Measurements from ENCODE around the gene SAPCD2.
A peak's percentile ranks its signal among the peaks of the same experiment; 100 is the strongest.
"Not testable (repeated sequence)": the region's sequence is repeated elsewhere in the genome, so short reads cannot be mapped to it uniquely, and the experiment has no call there.

The SAPCD2 gene

GRCh38 chr9:137044502-137045177 lies 25.7 kb downstream of the SAPCD2 start:
- DNase-seq: no peak

- no peak for DNase-seq
These were observed 26.3 kb downstream of the SAPCD2 start for GRCh38 chr9:137044037-137044436.

DNA sequence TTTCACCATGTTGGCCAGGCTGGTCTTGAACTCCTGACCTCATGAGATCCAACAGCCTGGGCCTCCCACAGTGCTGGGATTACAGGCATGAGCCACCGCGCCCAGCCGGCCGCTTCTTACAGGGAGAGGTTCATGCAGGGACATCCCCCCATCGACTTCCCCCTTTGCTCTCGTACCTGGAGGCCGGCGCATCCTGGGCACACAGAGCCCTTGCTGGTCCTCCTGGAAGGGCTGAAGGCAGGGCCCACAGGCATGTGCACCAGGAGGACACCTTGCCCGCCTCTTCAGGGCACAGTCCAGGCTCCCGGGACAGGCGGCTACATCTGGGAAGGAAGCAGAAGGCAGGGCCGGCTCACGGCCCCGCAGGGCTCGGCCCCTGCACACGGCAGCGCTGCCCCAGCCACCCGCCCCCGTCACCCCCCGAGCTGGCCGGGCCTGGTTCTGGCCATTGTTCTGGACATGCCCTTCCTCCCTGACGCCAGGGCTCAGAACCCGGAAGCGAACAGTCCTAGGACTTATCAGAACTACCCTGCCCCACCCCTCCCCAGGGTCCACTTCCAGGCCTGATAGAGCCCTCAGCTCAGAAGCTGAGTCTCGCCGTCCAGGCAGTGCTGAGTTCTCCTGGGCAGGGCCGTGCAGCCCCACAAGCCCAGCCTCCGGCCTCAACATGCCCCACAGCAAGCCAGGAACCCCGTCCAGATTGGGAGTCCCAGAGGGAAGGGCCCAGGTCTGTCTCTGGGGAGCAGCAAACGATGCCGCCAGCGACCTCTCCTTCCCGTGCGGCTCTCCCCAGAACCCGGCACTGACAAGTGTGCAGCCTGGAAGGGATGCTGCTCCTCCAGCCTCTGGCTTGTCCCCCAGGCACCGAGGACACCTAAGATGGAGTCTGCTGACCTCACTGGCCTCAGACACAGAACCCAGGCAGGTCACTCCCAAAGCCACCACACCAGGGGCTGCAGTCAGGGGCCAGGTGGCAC lies 27.3 kb downstream of the SAPCD2 start:
- no peak for DNase-seq

DNA sequence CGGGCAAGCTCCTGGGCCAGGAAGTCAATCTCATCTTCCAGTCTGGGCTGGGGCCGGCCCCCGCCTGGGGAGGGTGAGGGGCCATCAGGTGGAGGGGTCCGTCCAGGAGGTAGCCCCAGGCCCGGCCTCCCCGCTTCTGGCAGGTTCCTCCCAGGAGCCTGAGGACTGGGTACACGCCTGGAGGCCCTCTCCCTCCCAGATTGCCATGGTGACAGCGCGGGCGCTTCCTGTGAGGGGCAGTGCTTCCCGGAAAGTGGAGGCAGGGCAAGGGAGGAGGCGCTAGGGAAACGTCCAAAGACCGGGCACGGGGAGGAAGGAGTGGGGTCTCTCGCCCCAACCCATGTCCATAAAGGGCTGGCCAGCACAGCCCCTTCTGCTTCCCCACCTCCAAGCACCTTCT lies 29.2 kb downstream of the SAPCD2 start:
- DNase-seq: no peak

GRCh38 chr9:137040568-137040967 lies 29.8 kb downstream of the SAPCD2 start:
- DNase-seq: no peak

DNA sequence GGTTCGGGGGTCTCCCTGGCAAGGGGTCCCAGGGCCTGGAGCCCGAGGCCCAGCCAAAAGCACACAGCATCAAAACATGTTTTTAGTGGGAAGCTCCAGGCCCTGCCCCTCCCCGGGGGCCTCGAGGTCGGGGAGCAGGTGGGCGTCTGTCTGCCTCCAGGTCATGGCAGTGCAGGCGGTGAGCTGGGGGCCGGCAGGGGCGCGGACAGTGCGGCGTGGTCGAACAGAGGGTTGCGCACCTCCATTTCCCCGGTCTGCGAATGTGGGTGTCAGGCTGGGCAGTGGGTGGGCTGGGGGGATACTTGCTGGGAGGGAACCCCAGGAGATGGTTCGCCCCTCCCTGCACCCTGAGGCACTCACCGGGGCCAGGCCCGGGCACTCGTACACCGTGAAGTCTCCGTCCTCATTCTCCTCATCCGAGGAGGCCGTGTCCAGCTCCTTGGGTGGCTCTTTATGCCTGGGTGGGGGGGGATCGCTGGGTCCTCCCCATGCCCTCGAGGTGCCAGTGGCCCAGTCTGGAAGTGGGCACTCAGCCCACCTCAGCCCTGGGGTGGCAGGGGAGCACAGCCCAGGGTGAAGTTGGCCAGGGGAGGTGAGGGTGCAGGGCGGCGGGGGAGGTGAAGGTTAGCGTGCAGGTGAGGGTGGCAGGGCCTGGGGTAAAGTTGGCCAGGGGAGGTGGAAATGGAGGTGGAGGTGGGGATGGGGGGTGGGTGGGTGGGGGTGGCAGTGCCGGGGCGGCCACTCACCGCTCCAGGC lies 30.6 kb downstream of the SAPCD2 start:
- no peak for DNase-seq

GRCh38 chr9:137038916-137039315 lies 31.4 kb downstream of the SAPCD2 start:
- no peak for DNase-seq

DNA sequence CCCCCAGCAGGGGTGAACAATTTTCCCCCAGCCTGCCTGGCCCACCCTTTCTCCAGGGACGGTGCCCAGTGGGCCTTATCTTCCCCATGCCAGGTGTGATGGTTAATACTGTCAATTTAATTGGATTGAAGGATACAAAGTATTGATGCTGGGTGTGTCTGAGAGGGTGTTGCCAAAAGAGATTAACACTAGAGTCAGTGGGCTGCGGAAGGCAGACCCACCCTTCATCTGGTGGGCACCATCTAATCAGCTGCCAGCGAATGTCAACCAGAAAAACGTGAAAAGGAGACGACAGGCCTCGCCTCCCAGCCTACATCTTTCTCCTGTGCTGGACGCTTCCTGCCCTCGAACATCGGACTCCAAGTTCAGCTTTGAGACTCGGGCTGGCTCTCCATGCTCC lies 32.9 kb downstream of the SAPCD2 start:
- no peak for DNase-seq

DNA sequence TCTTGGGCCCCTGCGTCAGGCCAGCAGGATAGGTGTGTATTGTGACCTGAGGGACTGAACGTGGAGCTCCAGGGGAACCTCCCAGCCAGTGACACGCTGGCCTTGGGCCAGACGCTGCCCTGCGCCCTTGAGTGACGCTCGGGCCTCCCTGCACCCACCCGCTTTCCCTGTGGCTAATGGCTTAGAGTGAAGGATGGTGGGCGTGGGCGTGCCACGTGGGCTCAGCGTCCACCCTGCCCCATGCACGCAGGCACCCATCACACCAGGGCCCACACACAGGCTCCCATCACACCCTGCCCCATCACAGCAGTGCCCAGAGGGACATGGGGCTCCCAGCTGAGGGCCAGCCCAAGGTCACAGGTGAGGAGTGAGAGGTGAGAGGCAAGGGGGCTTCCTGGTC lies 33.3 kb downstream of the SAPCD2 start:
- DNase-seq: no peak

GRCh38 chr9:137035937-137036336 lies 34.4 kb downstream of the SAPCD2 start:
- no peak for DNase-seq

GRCh38 chr9:137035507-137035834 lies 34.9 kb downstream of the SAPCD2 start:
- DNase-seq: no peak

GRCh38 chr9:137034709-137035506 lies 35.4 kb downstream of the SAPCD2 start:
- DNase-seq: peak; percentile 85 to 91 (median 88)

GRCh38 chr9:137034039-137034708 lies 36.2 kb downstream of the SAPCD2 start:
- peak; percentile 47 to 58 (median 50) for DNase-seq

- not testable (repeated sequence) for DNase-seq
These were observed 36.9 kb downstream of the SAPCD2 start for GRCh38 chr9:137033481-137033880.

- DNase-seq: peak; percentile 89 to 94 (median 93)
These were observed 37.5 kb downstream of the SAPCD2 start for GRCh38 chr9:137032858-137033257.

DNA sequence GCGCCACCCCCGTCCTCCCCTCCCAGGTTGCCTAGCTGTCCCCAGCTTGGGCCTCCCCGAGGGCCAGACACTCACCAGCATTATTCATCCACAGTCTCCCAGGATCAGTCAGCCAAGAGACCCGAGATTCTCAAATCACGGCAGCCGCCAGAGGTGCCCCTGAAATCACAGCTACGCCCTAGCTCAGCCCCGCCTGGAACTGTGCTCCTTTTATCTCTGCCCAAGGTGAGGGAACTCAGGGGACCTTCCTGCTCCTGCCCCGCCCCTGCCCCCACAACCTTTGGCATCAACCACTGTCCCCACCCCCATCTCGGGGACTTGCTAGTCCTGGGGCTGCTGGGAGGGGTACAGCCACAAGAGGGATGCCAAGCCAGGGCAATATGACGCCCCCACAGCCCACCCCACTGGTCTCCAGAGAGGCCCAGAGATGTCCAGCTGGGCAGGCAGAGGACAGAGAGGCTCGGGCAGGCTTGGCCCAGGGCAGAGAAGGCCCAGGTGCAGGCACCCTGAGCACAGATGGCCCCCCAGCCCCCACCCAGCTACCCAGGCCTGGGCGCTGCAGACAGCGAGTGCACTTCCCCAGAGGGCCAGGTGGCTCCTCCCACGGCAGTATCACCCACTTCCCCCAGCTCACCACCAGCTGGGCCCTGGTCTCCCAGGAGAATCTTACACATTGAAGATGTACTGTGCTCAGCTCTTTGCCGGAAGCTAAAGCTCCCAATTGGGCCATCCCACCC lies 38.3 kb downstream of the SAPCD2 start, which contains the start of gene FUT7:
FUT7 (minus strand) TSS at position 185 of the 737 bp plus-strand sequence; CDS start at position 88, 97 bp downstream.
- peak; percentile 38 to 58 (median 42) for DNase-seq

DNA sequence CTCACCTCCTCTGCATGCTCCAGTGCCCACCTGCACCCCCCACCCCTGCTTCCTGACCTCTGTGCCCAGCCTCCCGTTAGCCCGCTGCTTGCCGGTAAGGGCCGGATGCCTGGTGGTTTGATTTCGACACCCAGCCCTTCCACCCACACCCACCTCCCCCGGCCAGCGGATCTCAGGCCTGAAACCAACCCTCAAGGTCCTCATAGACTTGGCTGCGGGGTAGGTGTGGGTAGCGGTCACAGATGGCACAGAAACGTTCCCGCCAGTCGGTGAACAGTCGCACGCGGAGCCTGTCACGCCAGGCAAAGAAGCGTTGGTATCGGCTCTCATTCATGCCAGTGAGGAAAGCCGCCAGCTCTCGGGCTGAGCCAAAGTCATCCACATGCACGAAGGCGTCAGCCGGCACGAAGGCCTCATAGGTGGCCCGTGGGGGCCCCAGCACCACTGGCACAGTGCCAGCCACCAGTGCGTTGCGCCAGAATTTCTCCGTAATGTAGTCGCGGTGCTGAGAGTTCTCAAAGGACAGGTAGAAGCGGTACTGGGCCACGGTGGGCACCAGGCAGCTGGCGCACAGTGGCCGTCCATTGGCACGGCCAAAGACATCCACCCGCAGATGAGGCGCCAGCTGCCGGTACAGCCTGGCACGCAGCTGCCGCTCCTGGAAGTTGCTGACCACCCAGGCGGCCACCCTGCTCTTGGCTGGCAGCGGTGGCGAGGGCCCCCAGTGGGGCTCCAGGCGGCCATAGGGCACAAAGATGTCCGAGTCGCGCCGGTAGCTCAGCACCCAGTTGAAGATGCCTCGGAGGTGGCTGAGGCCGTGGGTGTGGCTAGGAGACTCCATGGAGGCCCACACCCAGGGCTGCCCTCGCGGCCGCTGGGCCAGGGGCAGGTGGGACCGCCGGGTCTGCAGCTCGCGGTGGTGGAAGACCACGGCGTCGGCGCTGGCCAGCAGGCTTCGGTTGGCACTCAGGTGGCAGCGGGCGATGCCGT lies 39.5 kb downstream of the SAPCD2 start:
- DNase-seq: peak; percentile 67 to 80 (median 73)

DNA sequence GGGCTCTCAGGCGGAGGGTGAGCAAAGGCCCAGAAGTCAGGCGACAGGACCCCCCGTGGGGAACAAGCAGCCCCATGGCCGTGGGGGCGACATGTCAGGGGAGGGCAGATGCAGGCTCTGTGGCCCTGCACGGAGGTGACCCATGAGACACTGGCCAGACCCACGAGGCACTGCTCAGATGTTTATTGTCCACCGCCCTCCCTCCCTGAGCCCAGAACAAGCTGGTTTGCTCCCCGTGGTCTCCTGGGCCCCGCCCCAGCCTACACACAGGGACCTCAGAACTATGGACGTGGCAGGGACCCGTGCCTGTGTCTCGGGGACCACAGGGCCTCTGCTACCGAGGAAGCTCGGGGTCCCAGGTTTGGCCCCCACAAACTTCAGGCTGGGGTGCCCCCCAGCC lies 40.4 kb downstream of the SAPCD2 start:
- DNase-seq: peak in 2 of 3 donors; percentile 12 to 33

- DNase-seq: peak; percentile 86 to 93 (median 88)
These were observed 41.1 kb downstream of the SAPCD2 start for GRCh38 chr9:137029058-137029936.

Measured in suppressor macrophage treated with lipopolysaccharide for 1 hour (primary cell).